HG03571 (cell line): ENCODE data around the gene CDK8.

Experiments used
- ATAC-seq: cut with Tn5 transposase; IDR thresholded peaks from one replicate; pipeline ENCODE4 v1.9.1; 2021; ENCODE audit not compliant: unreplicated experiment

Gene CDK8

GRCh38 chr13:26435646-26436045 is 181.7 kb downstream of the CDK8 start:
- no peak for ATAC-seq

GRCh38 chr13:26436914-26437313 is 183.0 kb downstream of the CDK8 start:
- no peak for ATAC-seq

DNA sequence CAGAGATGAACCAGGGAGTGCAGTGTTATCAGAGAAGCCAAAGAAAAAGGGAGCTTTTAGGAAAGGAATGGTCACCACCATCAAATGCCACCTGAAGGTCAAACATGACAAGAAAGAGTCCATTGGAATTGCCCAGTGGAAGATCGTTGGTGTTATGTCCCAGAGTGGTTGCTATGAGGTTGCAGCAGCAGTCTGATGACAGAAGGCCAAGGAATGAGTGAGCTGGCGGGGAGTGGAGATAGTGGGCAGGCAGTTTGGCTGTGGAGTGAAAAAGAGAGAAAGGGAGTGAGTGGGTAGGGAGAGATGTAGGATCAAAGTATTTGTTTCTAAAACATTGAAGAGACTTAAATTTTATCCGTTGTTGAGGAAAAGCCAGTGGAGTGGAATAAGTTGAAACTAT is 186.2 kb downstream of the CDK8 start:
- ATAC-seq: no peak

DNA sequence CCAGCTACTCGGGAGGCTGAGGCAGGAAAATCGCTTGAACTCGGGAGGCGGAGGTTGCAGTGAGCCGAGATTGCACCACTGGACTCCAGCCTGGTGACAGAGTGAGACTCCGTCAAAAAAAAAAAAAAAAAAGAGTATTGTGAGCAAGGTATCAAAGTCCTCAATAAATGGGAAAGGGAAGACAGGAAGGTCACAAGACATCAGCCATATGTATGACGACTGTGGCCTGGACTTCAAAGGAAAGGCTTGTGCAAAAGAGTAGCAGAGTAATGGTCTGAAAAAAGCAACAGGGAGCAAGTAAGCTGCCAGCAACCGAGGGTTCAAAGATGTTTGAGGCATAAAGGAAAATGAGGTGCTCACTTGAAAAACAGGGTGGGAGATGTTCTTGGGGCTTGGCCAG is 187.5 kb downstream of the CDK8 start:
- ATAC-seq: no peak

DNA sequence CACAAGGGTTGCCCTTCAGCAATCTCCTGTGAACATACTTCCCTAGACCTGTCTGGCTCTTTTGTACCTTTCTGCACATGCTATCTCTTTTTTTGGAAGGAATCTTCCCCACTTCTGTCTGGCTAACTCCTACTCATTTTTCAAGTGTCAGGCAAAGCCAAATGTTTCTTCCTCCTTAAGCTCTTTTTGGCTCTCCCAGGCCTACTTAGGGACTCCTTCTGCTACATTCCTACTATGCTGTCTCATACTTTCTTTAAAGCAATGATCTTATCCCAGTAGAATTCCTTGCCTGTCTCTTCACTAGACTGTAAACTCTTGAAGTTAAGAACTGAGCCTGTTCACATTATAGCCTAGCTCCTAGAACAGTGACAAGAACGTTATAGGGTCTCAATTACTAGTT is 188.6 kb downstream of the CDK8 start:
- no peak for ATAC-seq

GRCh38 chr13:26445092-26445491 is 191.2 kb downstream of the CDK8 start:
- no peak for ATAC-seq

DNA sequence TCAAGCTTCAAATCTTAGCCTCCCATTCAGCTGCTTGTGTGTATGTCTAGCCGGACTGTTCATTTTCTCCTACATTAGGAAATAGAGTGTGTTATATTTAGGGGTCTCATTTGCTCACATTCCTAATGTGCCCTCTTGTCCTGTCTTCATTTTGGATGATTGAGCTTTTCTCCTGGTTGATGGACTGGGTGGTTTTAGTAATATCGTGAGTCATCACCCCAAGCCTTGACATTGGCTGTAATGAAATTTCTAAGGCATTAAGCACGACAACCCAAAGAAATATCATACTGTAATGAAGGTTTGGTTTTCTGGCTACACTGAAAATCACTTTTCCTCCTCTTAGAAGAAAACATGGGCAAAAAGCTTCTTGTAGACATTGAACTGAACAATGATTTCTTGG is 192.8 kb downstream of the CDK8 start:
- no peak for ATAC-seq

- ATAC-seq: no peak
Measured at GRCh38 chr13:26448032-26448431, 194.1 kb downstream of the CDK8 start.

DNA sequence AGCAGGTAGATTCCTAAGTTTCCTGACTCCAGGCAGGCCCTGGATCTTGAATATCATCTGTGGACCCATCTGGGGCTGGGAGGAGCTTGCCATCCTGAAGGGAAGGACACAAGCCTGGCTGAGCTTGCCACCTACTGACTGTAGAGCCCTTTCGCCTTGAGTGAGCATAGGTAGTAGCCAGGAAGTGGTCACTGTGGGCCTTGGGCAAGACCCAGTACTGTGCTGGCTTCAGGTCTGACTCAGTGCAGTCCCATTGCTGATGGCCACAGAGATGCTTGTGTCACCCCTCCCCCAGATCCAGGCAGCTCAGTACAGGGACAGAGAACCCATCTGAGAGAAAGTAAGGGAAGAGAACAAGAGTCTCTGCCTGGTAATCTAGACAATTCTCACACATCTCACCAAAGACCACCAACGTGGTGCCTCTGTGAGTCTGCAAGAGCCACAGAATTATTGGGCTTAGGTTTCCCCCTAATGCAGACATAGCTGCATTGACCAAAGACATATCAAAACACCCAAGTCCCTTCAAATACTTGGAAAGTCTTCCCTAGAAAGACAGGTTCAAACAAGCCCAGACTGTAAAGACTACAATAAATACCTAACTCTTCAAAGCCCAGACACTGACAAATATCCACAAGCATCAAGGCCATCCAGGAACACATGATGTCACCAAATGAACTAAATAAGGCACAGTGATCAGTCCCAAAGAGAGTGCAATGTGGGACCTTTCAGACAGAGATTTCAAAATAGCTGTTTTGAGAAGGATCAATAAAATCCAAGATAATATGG is 195.3 kb downstream of the CDK8 start:
- no peak for ATAC-seq
